H1 (cell line): ENCODE data around the gene FAM50B. TPM values are rescaled to one million over a fixed set of nuclear protein-coding genes. Genes with fewer than 3 reads are reported as not detected.

Experiments used
- CTCF ChIA-PET: fragments of 300-600 bp; sonication (Branson Sonifier 250); formaldehyde crosslinking; loops from one replicate; lab custom pipeline; 2021; ENCODE audit not compliant: partially characterized antibody; lab: Charles Lee
- POLR2A ChIA-PET: fragments of 300-600 bp; sonication (Branson Sonifier 250); formaldehyde crosslinking; loops from one replicate; lab custom pipeline; 2021; ENCODE audit warnings: inconsistent platforms; ENCODE audit not compliant: partially characterized antibody; lab: Charles Lee
- DNase-seq, 2 experiments: peaks; one replicate each; pipeline versions ENCODE4 v3.0.0 to v3.0.0-alpha.2; 2010 to 2022; ENCODE audit warnings: low spot score in 2 of 2, low read depth in 1 of 2, mixed read lengths in 1 of 2
- FAIRE-seq: peaks from 2 replicates; lab custom pipeline; 2011; peaks lifted over from hg19 to GRCh38; lab: Jason Lieb, UNC
- H2AFZ ChIP-seq: 2 replicates; pipeline ENCODE4 v1.8.1; 2012; ENCODE audit warnings: low read length, inconsistent platforms
- H2AK5ac ChIP-seq: 2 replicates; pipeline ENCODE4 v1.6.1; 2013; ENCODE audit warnings: low read depth, low read length
- H2BK120ac ChIP-seq: replicated peaks from 2 replicates; pipeline ENCODE3; 2013; ENCODE audit warnings: low read depth, low read length, inconsistent platforms
- H2BK12ac ChIP-seq: 2 replicates; pipeline ENCODE4 v1.6.1; 2013; ENCODE audit warnings: low read depth, low read length
- H2BK15ac ChIP-seq: 2 replicates; pipeline ENCODE4 v1.6.1; 2013; ENCODE audit warnings: low read length
- H2BK20ac ChIP-seq: 2 replicates; pipeline ENCODE4 v1.6.1; 2013; ENCODE audit warnings: low read length
- H2BK5ac ChIP-seq: 2 replicates; pipeline ENCODE4 v1.6.1; 2013; ENCODE audit warnings: low read depth, low read length
- H3K14ac ChIP-seq: 2 replicates; pipeline ENCODE4 v1.6.1; 2013; ENCODE audit warnings: inconsistent platforms; ENCODE audit not compliant: insufficient read length
- H3K18ac ChIP-seq: 2 replicates; pipeline ENCODE4 v1.6.1; 2013; ENCODE audit warnings: low read length; ENCODE audit errors: extremely low read depth
- H3K23ac ChIP-seq: 2 replicates; pipeline ENCODE4 v1.6.1; 2013; ENCODE audit warnings: inconsistent platforms; ENCODE audit not compliant: insufficient read length
- H3K23me2 ChIP-seq: 2 replicates; pipeline ENCODE4 v1.6.1; 2013; ENCODE audit warnings: low read depth, low read length
- H3K27ac ChIP-seq: 2 replicates; pipeline ENCODE4 v1.6.1; 2011; ENCODE audit warnings: low read depth, low read length, inconsistent platforms
- H3K27me3 ChIP-seq, 4 experiments: replicated peaks in 1 of 4; 1 replicate in 1 of 4; 2 replicates in 3 of 4; pipeline versions ENCODE4 v1.6.1 to v1.8.1; 2011 to 2013; ENCODE audit warnings: low read length in 3 of 4, mild to moderate bottlenecking in 3 of 4, inconsistent platforms in 2 of 4, mixed read lengths in 2 of 4, moderate library complexity in 1 of 4; ENCODE audit not compliant: control insufficient read depth in 3 of 4, insufficient read depth in 3 of 4; ENCODE audit errors: extremely low read depth in 1 of 4
- H3K36me3 ChIP-seq, 4 experiments: 2 replicates each; pipeline versions ENCODE4 v1.6.1 to v1.8.1; 2011 to 2013; ENCODE audit warnings: mild to moderate bottlenecking in 4 of 4, low read length in 3 of 4, moderate library complexity in 2 of 4, control low read depth in 1 of 4, inconsistent platforms in 1 of 4; ENCODE audit not compliant: insufficient read depth in 4 of 4, control insufficient read depth in 2 of 4
- H3K4ac ChIP-seq: replicated peaks from 2 replicates; pipeline ENCODE3; 2013; ENCODE audit warnings: low read length, low read depth, mixed read lengths, inconsistent platforms; ENCODE audit not compliant: insufficient read length
- H3K4me1 ChIP-seq, 4 experiments: replicated peaks in 1 of 4; 1 replicate in 1 of 4; 2 replicates in 3 of 4; pipeline versions ENCODE4 v1.6.1 to v1.8.1; 2011 to 2013; ENCODE audit warnings: low read length in 3 of 4, inconsistent platforms in 2 of 4, mixed read lengths in 1 of 4; ENCODE audit not compliant: insufficient read depth in 4 of 4, control insufficient read depth in 3 of 4
- H3K4me2 ChIP-seq, 2 experiments: 2 replicates each; pipeline versions ENCODE4 v1.6.1 to v1.8.1; 2011 to 2013; ENCODE audit warnings: low read depth in 2 of 2, low read length in 2 of 2, control low read depth in 1 of 2, inconsistent platforms in 1 of 2, mild to moderate bottlenecking in 1 of 2; ENCODE audit not compliant: insufficient read depth in 1 of 2
- H3K4me3 ChIP-seq, 4 experiments: fragments of 200-600, 300-600 bp in 1 of 4; sonication (generic), shearing (Covaris generic), sonication (Bioruptor Twin) in 1 of 4; 2 replicates each; pipeline versions ENCODE4 v1.5.1 to v1.8.1; 2011 to 2016; ENCODE audit warnings: low read length in 4 of 4, low read depth in 3 of 4, control low read depth in 2 of 4, inconsistent platforms in 2 of 4, mild to moderate bottlenecking in 2 of 4, mixed read lengths in 1 of 4, moderate library complexity in 1 of 4; ENCODE audit not compliant: insufficient read depth in 2 of 4; ENCODE audit errors: extremely low read depth in 1 of 4
- H3K56ac ChIP-seq: replicated peaks from 2 replicates; pipeline ENCODE3; 2013; ENCODE audit warnings: low read depth, mild to moderate bottlenecking, mixed read lengths, low read length, inconsistent platforms; ENCODE audit not compliant: insufficient read length
- H3K79me1 ChIP-seq: 2 replicates; pipeline ENCODE4 v1.6.1; 2013; ENCODE audit warnings: low read depth, low read length, control low read depth
- H3K79me2 ChIP-seq, 2 experiments: 2 replicates each; pipeline versions ENCODE4 v1.6.1 to v1.8.1; 2012 to 2013; ENCODE audit warnings: low read length in 2 of 2, mild to moderate bottlenecking in 2 of 2, inconsistent platforms in 1 of 2; ENCODE audit not compliant: insufficient read depth in 2 of 2, control insufficient read depth in 1 of 2
- H3K9ac ChIP-seq, 4 experiments: replicated peaks in 1 of 4; 1 replicate in 1 of 4; 2 replicates in 3 of 4; pipeline versions ENCODE4 v1.6.1 to v1.8.1; 2011 to 2013; ENCODE audit warnings: low read depth in 3 of 4, low read length in 3 of 4, control low read depth in 2 of 4, mild to moderate bottlenecking in 2 of 4, moderate library complexity in 2 of 4, inconsistent platforms in 1 of 4; ENCODE audit errors: extremely low read depth in 1 of 4
- H3K9me3 ChIP-seq, 2 experiments: 2 replicates each; pipeline versions ENCODE4 v1.6.1 to v1.8.1; 2012 to 2013; ENCODE audit warnings: mild to moderate bottlenecking in 2 of 2, moderate library complexity in 2 of 2, control low read depth in 1 of 2, inconsistent platforms in 1 of 2, low read depth in 1 of 2, low read length in 1 of 2, mixed read lengths in 1 of 2; ENCODE audit not compliant: insufficient read depth in 2 of 2
- H4K20me1 ChIP-seq, 2 experiments: replicated peaks in 1 of 2; 2 replicates each; pipeline versions ENCODE3 to v1.8.1; 2011 to 2013; ENCODE audit warnings: inconsistent platforms in 2 of 2, low read length in 2 of 2, mild to moderate bottlenecking in 1 of 2; ENCODE audit not compliant: insufficient read depth in 2 of 2, control insufficient read depth in 1 of 2
- H4K5ac ChIP-seq: 2 replicates; pipeline ENCODE4 v1.6.1; 2013; ENCODE audit warnings: low read length, low read depth, mixed read lengths, inconsistent platforms; ENCODE audit not compliant: insufficient read length
- H4K8ac ChIP-seq: 2 replicates; pipeline ENCODE4 v1.8.0; 2013; ENCODE audit warnings: mild to moderate bottlenecking, moderate library complexity, low read length, inconsistent platforms; ENCODE audit not compliant: insufficient read depth; ENCODE audit errors: extremely low read depth
- H4K91ac ChIP-seq: replicated peaks from 2 replicates; pipeline ENCODE3; 2013; ENCODE audit warnings: low read length, mixed read lengths, inconsistent platforms; ENCODE audit not compliant: insufficient read length
- ASH2L ChIP-seq: fragments of 200-600, 300-600 bp; sonication (generic); IDR thresholded peaks from one replicate; pipeline ENCODE4 v1.7.1; 2017; ENCODE audit warnings: low read length
- BACH1 ChIP-seq: IDR thresholded peaks from 2 replicates; pipeline ENCODE4 v1.6.1; 2012; ENCODE audit warnings: low read length, improper control_type of control experiment
- BRCA1 ChIP-seq: IDR thresholded peaks from 2 replicates; pipeline ENCODE4 v1.6.1; 2012; ENCODE audit warnings: low read depth, low read length, improper control_type of control experiment
- CTCF ChIP-seq, 3 experiments: IDR thresholded peaks; 1 replicate in 2 of 3; 2 replicates in 1 of 3; pipeline versions ENCODE4 v1.5.1 to v1.6.1; 2011; ENCODE audit warnings: low read length in 3 of 3, mild to moderate bottlenecking in 3 of 3, inconsistent platforms in 2 of 3, low read depth in 1 of 3, moderate library complexity in 1 of 3; ENCODE audit not compliant: insufficient read depth in 1 of 3; ENCODE audit errors: control extremely low read depth in 1 of 3
- HDAC2 ChIP-seq, 2 experiments: fragments of 300-600 bp in 1 of 2; sonication (generic) in 1 of 2; IDR thresholded peaks; 2 replicates each; pipeline ENCODE4 v1.6.1; 2011 to 2012; ENCODE audit warnings: low read depth in 2 of 2, low read length in 2 of 2, mild to moderate bottlenecking in 2 of 2, moderate library complexity in 2 of 2, borderline replicate concordance in 1 of 2, inconsistent platforms in 1 of 2
- JUN ChIP-seq: IDR thresholded peaks from 2 replicates; pipeline ENCODE4 v1.6.1; 2011; ENCODE audit warnings: low read depth, mild to moderate bottlenecking, improper control_type of control experiment, low read length
- SIX5 ChIP-seq: IDR thresholded peaks from 2 replicates; pipeline ENCODE4 v1.6.1; 2011; ENCODE audit warnings: mild to moderate bottlenecking, low read depth, low read length
- SP2 ChIP-seq: IDR thresholded peaks from 2 replicates; pipeline ENCODE4 v1.6.1; 2012; ENCODE audit warnings: mild to moderate bottlenecking, low read length, inconsistent platforms
- TEAD4 ChIP-seq: IDR thresholded peaks from 2 replicates; pipeline ENCODE4 v1.6.1; 2012; ENCODE audit warnings: low read depth, low read length, inconsistent platforms, mixed read lengths
- USF2 ChIP-seq: IDR thresholded peaks from 2 replicates; pipeline ENCODE4 v1.6.1; 2011; ENCODE audit warnings: low read length, improper control_type of control experiment
- WGBS, 2 experiments: shearing (Covaris generic) in 1 of 2; methylation state at CpG; one replicate each; pipeline versions ENCODE4 v1.1.6 to v1.1.7; 2013 to 2015; ENCODE audit warnings: low lambda C conversion rate in 2 of 2, mixed read lengths in 2 of 2, inconsistent platforms in 1 of 2, low coverage in 1 of 2, missing lambda C conversion rate in 1 of 2; ENCODE audit not compliant: insufficient replicate concordance in 2 of 2, insufficient coverage in 1 of 2, insufficient read length in 1 of 2; ENCODE audit errors: extremely low coverage in 1 of 2, missing lambda C conversion rate in 1 of 2; 5-methylcytosine and 5-hydroxymethylcytosine counted together
- polyA plus RNA-seq, 7 experiments: library from polyadenylated mRNA; depleted of rRNA in 3 of 7; stranded (reverse) in 5 of 7; unstranded in 2 of 7; fragments of >200 nt in 5 of 7; fragments of 200-250 nt in 2 of 7; gene quantifications; 1 replicate in 5 of 7; 2 replicates in 1 of 7; 4 replicates in 1 of 7; pipeline versions ENCODE4 v1.2.1 to v1.2.3, GENCODE V29; 2011 to 2013; ENCODE audit warnings: missing spikeins in 2 of 7, mixed read lengths in 2 of 7
- total RNA-seq: library from RNA; stranded (reverse); fragmentation: NEBNext Ultra II Directional; extraction: Animal tissue kit (Norgen Biotek cat#: 25700); gene quantifications from 2 replicates; pipeline ENCODE4 v1.2.1, GENCODE V29; 2021

The FAM50B gene
- total and polyA plus RNA-seq, 2 of the 8 experiments (the other 6 are each of a cell fraction or from before 2014, with no cell fraction given), result 3.1 to 3.2 TPM

- Histone ChIP-seq H3K23me2 (no peaks in the 10 kb centered on the region), H3K14ac (no peak overlapping the region), H2AK5ac (no peak overlapping the region), H2BK20ac (no peak overlapping the region), H2BK12ac (no peak overlapping the region), H3K9ac (no peak overlapping the region), H2BK5ac (no peak overlapping the region), H3K4me2 (no peak overlapping the region), H3K9me3 (no peaks in the 10 kb centered on the region), H3K23ac (no peak overlapping the region), H3K4me3 (no peak overlapping the region), H2BK15ac (0 out of 2 replicates have a peak overlapping the region, but pooled peaks have one; percentile 46), H3K27me3 (0 out of 7 replicates have a peak, but pooled peaks cover 0 to 2% (median 0%) of the 10 kb centered on the region in 4 experiments), H3K79me2 (no peaks in the 10 kb centered on the region), H4K91ac (no peak overlapping the region), H2BK120ac (no peak overlapping the region), H3K36me3 (no peaks in the 10 kb centered on the region), H3K79me1 (no peaks in the 10 kb centered on the region), H2AFZ (no peak overlapping the region), H3K4ac (no peak overlapping the region), H3K27ac (no peak overlapping the region), H3K18ac (no peak overlapping the region), H4K20me1 (no peaks in the 10 kb centered on the region), H4K8ac (no peak overlapping the region), H3K4me1 (peaks cover 0 to 3% (median 0%) of the 10 kb centered on the region in 4 experiments; a peak in 2 of 7 replicates), H3K56ac (no peak overlapping the region), H4K5ac (no peak overlapping the region)
- 65% methylated on average over 2 of the region's 2 CpGs; no CpG with 5 or more reads in 1 of the 2 experiments for WGBS, 2 experiments
- DNase-seq (no peak), FAIRE-seq (no peak)
- ChIA-PET CTCF (interaction anchor here (1.0 to 2.5 kb wide), 5 partner anchors 11 to 121 kb away, joined by 3 to 10 read pairs (median 4); no protein-coding TSS in a partner anchor), POLR2A (interaction anchor here (0.8 to 0.9 kb wide), 2 partner anchors 9 to 15 kb away, joined by 3 read pairs; no protein-coding TSS in a partner anchor)
- TF ChIP-seq BACH1 (no peak), ASH2L (no peak), HDAC2 (IDR thresholded peaks at IDR 0.05; ENCODE audit: borderline replicate concordance in 1 of 2, low read depth in 2 of 2, low read length in 2 of 2) (no peak), CTCF (IDR thresholded peaks at IDR 0.05; ENCODE audit: control extremely low read depth in 1 of 3, insufficient read depth in 1 of 3, low read depth in 1 of 3, low read length in 3 of 3) (no peak), BRCA1 (no peak), USF2 (no peak), JUN (no peak), SIX5 (no peak), SP2 (no peak), TEAD4 (no peak)
Measured at GRCh38 chr6:3811191-3811590, 38.0 kb upstream of the FAM50B start.
